Measurements from ENCODE around the gene DYNC1LI1.

- TF ChIP-seq, protein P1, sequence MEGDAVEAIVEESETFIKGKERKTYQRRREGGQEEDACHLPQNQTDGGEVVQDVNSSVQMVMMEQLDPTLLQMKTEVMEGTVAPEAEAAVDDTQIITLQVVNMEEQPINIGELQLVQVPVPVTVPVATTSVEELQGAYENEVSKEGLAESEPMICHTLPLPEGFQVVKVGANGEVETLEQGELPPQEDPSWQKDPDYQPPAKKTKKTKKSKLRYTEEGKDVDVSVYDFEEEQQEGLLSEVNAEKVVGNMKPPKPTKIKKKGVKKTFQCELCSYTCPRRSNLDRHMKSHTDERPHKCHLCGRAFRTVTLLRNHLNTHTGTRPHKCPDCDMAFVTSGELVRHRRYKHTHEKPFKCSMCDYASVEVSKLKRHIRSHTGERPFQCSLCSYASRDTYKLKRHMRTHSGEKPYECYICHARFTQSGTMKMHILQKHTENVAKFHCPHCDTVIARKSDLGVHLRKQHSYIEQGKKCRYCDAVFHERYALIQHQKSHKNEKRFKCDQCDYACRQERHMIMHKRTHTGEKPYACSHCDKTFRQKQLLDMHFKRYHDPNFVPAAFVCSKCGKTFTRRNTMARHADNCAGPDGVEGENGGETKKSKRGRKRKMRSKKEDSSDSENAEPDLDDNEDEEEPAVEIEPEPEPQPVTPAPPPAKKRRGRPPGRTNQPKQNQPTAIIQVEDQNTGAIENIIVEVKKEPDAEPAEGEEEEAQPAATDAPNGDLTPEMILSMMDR (conservative IDR thresholded peaks at IDR 0.05) = no peak
- no peak for TF ChIP-seq ZFX (IDR thresholded peaks at IDR 0.05)
Measured at GRCh38 chr3:32583708-32584107, 13.1 kb upstream of the DYNC1LI1 start.
